HG03135 (cell line): ENCODE measurements around the gene ABCA9.
"Not testable (repeated sequence)": the region's sequence is repeated elsewhere in the genome, so short reads cannot be mapped to it uniquely, and the experiment has no call there.

Experiments
- ATAC-seq: cut with Tn5 transposase; IDR thresholded peaks from one replicate; pipeline ENCODE4 v1.9.1; 2021; ENCODE audit warnings: mild to moderate bottlenecking, moderate library complexity; ENCODE audit not compliant: unreplicated experiment

Gene ABCA9

GRCh38 chr17:69042308-69042707, 18.4 kb downstream of the ABCA9 start:
- no peak for ATAC-seq

- no peak for ATAC-seq
Observed at GRCh38 chr17:69031839-69032238, 28.9 kb downstream of the ABCA9 start.

- ATAC-seq, result no peak
Observed at GRCh38 chr17:69030169-69030568, 30.6 kb downstream of the ABCA9 start.

- no peak for ATAC-seq
Observed at GRCh38 chr17:69018687-69019086, 42.0 kb downstream of the ABCA9 start.

GRCh38 chr17:69018022-69018615, 42.6 kb downstream of the ABCA9 start:
- no peak for ATAC-seq

- ATAC-seq, result no peak
Observed at GRCh38 chr17:69015631-69016030, 45.1 kb downstream of the ABCA9 start.

- ATAC-seq, result no peak
Observed at GRCh38 chr17:69012895-69013805, 47.6 kb downstream of the ABCA9 start.

- no peak for ATAC-seq
Observed at GRCh38 chr17:69009930-69010329, 50.8 kb downstream of the ABCA9 start.

- ATAC-seq, result not testable (repeated sequence)
Observed at GRCh38 chr17:69004759-69005158, 56.0 kb downstream of the ABCA9 start.

GRCh38 chr17:68999743-69000142, 61.0 kb downstream of the ABCA9 start:
- ATAC-seq, result not testable (repeated sequence)

- ATAC-seq, result no peak
Observed at GRCh38 chr17:68993112-68993511, 67.6 kb downstream of the ABCA9 start.

- no peak for ATAC-seq
Observed at GRCh38 chr17:68987966-68988365, 72.8 kb downstream of the ABCA9 start.

GRCh38 chr17:68981288-68981687, 79.4 kb downstream of the ABCA9 start:
- ATAC-seq, result no peak

GRCh38 chr17:68973098-68973846, 87.5 kb downstream of the ABCA9 start:
- no peak for ATAC-seq

- no peak for ATAC-seq
Observed at GRCh38 chr17:68972119-68972704, 88.5 kb downstream of the ABCA9 start.

GRCh38 chr17:68969101-68969500, 91.6 kb downstream of the ABCA9 start:
- no peak for ATAC-seq

GRCh38 chr17:68963958-68964357, 96.8 kb downstream of the ABCA9 start:
- no peak for ATAC-seq

GRCh38 chr17:68961214-68961882, 99.4 kb downstream of the ABCA9 start:
- no peak for ATAC-seq

- not testable (repeated sequence) for ATAC-seq
Observed at GRCh38 chr17:68959117-68959516, 101.6 kb downstream of the ABCA9 start.

- no peak for ATAC-seq
Observed at GRCh38 chr17:68957944-68958343, 102.8 kb downstream of the ABCA9 start.
